Breast epithelium (tissue), 4 donors: Measurements from ENCODE around the gene CCNL1. TPM values are rescaled to one million over a fixed set of nuclear protein-coding genes. Genes with fewer than 3 reads are reported as not detected.
A peak's percentile ranks its signal among the peaks of the same experiment; 100 is the strongest.

Source experiments
- DNase-seq, 2 donors: peaks; one replicate each; pipeline ENCODE4 v3.0.0-alpha.2; 2019; ENCODE audit warnings: low spot score in 2 of 2
- H3K27ac ChIP-seq, 2 donors: fragments of 200-600 bp; sonication (generic) in 1 of 2; one replicate each; pipeline ENCODE4 v1.5.1; 2016 to 2019; ENCODE audit warnings: mild to moderate bottlenecking in 1 of 2
- H3K27me3 ChIP-seq, 2 donors: fragments of 200-600 bp; sonication (generic) in 1 of 2; one replicate each; pipeline versions ENCODE4 v1.5.1 to v1.6.0; 2017 to 2019; ENCODE audit warnings: control low read depth in 1 of 2, mild to moderate bottlenecking in 1 of 2
- H3K36me3 ChIP-seq: fragments of 200-600 bp; one replicate; pipeline ENCODE4 v1.5.1; 2019
- H3K4me1 ChIP-seq, 2 donors: fragments of 200-600 bp; sonication (generic); one replicate each; pipeline ENCODE4 v1.5.1; 2016 to 2019; ENCODE audit warnings: control low read depth in 1 of 2
- H3K4me3 ChIP-seq, 3 donors: fragments of 200-600 bp; sonication (generic); 1 replicate in 2 of 3; 2 replicates in 1 of 3; pipeline ENCODE4 v1.5.1; 2016 to 2019; ENCODE audit warnings: mild to moderate bottlenecking in 3 of 3, moderate library complexity in 2 of 3
- H3K9me3 ChIP-seq, 2 donors: fragments of 200-600 bp; sonication (generic) in 1 of 2; one replicate each; pipeline ENCODE4 v1.5.1; 2016 to 2019; ENCODE audit warnings: control low read depth in 1 of 2
- POLR2A ChIP-seq: fragments of 450-650 bp; IDR thresholded peaks from one replicate; pipeline ENCODE4 v1.6.1; 2016; ENCODE audit warnings: antibody characterized with exemption, mild to moderate bottlenecking, moderate library complexity
- POLR2AphosphoS5 ChIP-seq, 3 donors: sonication (generic); formaldehyde crosslinking; IDR thresholded peaks; one replicate each; pipeline ENCODE4 v1.6.1; 2017; ENCODE audit warnings: antibody characterized with exemption in 3 of 3
- intact Hi-C: fragments of 100-400 bp; cut with DNase I; formaldehyde crosslinking; loops from one replicate; pipeline ENCODE4 v1.15.1; 2023; ENCODE audit warnings: low total_unique reads
- total RNA-seq, 3 donors: library from RNA; depleted of rRNA; stranded (reverse); fragments of >200 nt; gene quantifications; one replicate each; pipeline ENCODE4 v1.1.0, GENCODE V29; 2016
- TF ChIP-seq, protein P1 (sequence below), 3 donors: fragments of 450-650 bp; IDR thresholded peaks; one replicate each; pipeline ENCODE4 v1.5.1; 2016 to 2017; ENCODE audit warnings: antibody characterized with exemption in 3 of 3, mild to moderate bottlenecking in 3 of 3, moderate library complexity in 3 of 3

CCNL1 gene
- total RNA-seq, 3 donors from 2014 or later, result 270 to 573 (median 300) TPM

DNA sequence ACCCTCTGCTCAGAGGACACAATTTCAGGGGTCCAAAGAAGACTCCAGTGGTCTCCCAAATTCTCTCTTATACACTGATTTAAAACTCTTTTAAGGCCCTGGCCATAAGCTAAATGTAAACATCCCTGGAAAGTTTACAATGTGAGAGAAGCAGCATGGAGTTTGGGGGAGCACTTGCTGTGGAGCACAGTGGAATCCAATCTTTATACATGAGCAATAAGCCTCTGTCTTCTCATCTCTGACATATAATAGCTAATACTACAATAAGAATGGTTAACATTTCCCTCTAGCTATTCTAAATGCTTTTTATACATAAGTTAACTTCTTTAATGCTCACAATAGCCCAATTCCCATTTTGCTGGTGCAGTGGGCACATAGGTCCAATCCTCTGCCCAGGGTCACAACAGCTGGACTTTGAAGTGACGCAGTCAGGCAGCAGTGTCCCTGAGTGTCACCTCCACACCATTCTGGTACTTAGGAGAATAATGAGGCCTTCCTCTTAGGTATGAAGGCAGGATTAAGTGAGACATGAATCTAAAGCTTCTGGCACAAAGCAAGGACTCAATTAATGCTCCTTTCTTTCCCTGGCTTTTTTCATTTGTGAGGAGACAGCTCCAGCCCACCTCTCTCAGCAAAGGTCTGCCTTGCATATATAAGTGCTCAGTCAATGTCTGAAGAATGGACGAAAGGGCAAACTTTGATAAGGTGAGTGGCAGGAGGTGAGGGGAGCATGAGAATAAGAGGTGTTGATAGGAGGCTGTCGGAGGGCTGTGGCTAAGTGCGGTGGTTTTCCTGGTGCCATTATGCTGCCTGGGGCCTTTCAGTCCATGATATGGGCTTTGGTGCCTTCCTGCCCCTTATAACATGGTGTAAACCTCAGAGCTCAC, 26.3 kb downstream of the CCNL1 start:
- no peak for DNase-seq
- Histone ChIP-seq H3K9me3 (no peaks in the 10 kb centered on the region), H3K4me3 (no peak overlapping the region), H3K4me1 (peaks cover 4 to 12% of the 10 kb centered on the region in 2 donors), H3K27ac (peak overlapping the region; percentile 4 to 58), H3K27me3 (no peaks in the 10 kb centered on the region), H3K36me3 (no peaks in the 10 kb centered on the region)
- TF ChIP-seq POLR2AphosphoS5 (IDR thresholded peaks at IDR 0.05), result no peak
- TF ChIP-seq, protein P1, sequence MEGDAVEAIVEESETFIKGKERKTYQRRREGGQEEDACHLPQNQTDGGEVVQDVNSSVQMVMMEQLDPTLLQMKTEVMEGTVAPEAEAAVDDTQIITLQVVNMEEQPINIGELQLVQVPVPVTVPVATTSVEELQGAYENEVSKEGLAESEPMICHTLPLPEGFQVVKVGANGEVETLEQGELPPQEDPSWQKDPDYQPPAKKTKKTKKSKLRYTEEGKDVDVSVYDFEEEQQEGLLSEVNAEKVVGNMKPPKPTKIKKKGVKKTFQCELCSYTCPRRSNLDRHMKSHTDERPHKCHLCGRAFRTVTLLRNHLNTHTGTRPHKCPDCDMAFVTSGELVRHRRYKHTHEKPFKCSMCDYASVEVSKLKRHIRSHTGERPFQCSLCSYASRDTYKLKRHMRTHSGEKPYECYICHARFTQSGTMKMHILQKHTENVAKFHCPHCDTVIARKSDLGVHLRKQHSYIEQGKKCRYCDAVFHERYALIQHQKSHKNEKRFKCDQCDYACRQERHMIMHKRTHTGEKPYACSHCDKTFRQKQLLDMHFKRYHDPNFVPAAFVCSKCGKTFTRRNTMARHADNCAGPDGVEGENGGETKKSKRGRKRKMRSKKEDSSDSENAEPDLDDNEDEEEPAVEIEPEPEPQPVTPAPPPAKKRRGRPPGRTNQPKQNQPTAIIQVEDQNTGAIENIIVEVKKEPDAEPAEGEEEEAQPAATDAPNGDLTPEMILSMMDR (IDR thresholded peaks at IDR 0.05), result no peak
- TF ChIP-seq POLR2A, result no peak
- intact Hi-C loops, result no loop called here

DNA sequence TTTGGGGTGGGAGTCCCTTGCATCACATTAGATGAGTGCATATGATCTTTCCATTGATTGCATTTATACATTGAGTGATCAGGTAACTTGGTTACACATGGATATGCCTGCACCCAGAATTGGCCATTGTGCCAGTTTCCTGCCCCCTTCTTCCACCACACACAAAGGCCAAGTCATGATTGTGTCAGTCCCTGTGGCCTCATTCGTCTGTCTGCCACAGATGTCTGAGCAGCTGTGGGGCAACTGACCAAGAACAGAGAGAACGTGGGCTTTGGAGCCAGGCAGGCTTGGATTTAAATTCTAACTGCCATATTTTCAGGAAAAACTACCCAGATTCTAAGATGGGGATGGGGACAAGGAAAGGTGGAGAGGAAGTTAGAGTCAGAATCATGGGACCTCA, 27.0 kb downstream of the CCNL1 start:
- peak overlapping the region in 1 of 2 donors; percentile 30 for H3K27ac ChIP-seq
- intact Hi-C loops, result no loop called here
- H3K36me3 ChIP-seq, result no peaks in the 10 kb centered on the region
- no peak for TF ChIP-seq POLR2A
- H3K9me3 ChIP-seq, result no peaks in the 10 kb centered on the region
- H3K4me3 ChIP-seq, result no peak overlapping the region
- H3K27me3 ChIP-seq, result no peaks in the 10 kb centered on the region
- H3K4me1 ChIP-seq, result peaks cover 4 to 17% of the 10 kb centered on the region in 2 donors
- no peak for DNase-seq

DNA sequence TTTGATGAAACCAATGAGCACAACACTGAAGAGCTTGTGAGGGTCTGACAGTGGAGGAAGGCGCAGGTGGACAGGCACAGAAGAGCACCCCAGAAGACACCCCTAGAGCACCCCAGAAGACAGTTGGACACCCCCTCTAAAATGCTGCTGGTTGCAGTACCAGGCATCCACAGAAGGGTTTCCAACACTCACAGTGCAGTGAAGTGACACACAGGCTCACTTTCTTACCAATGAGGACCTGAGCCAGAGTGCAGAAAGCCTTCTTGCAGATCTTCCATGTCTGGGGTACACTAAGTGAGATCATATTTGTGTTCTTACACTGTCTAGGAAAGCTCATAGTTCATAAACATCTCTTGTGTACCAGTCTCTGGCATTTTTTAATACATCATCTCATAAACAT, 27.6 kb downstream of the CCNL1 start:
- Histone ChIP-seq H3K36me3 (no peaks in the 10 kb centered on the region), H3K4me3 (no peak overlapping the region), H3K9me3 (no peaks in the 10 kb centered on the region), H3K27me3 (no peaks in the 10 kb centered on the region), H3K27ac (peak overlapping the region in 1 of 2 donors; percentile 96), H3K4me1 (peaks cover 4 to 17% of the 10 kb centered on the region in 2 donors)
- DNase-seq, result no peak
- intact Hi-C loops, result no loop called here
- TF ChIP-seq POLR2AphosphoS5 (IDR thresholded peaks at IDR 0.05), result no peak
- TF ChIP-seq POLR2A, result no peak
- TF ChIP-seq, protein P1 (IDR thresholded peaks at IDR 0.05), result no peak

DNA sequence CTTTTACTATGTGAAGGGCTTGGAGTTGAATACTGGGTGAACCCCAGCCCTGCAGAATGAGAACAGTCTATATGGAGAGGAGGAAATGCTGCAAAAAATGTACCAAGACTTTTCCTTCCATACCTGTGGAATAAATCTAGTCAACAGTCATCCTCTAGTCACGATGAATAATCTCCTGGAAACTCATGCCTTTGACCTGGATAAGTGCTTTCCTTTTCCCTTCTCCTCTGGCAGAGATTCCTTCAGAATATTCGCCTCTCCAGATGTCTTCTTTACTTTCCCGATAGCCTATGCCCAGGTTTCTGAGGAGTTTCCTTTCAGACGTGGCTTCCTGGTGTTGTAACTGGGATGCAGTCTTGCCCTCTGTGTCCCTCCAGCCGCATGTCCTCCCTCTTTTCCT, 28.1 kb downstream of the CCNL1 start:
- no peak overlapping the region for H3K4me3 ChIP-seq
- TF ChIP-seq POLR2A, result no peak
- TF ChIP-seq POLR2AphosphoS5 (IDR thresholded peaks at IDR 0.05), result no peak
- TF ChIP-seq, protein P1 (IDR thresholded peaks at IDR 0.05), result no peak
- H3K9me3 ChIP-seq, result no peaks in the 10 kb centered on the region
- H3K36me3 ChIP-seq, result no peaks in the 10 kb centered on the region
- peak overlapping the region; percentile 96 for H3K27ac ChIP-seq
- DNase-seq, result no peak
- peaks cover 4 to 13% of the 10 kb centered on the region in 2 donors for H3K4me1 ChIP-seq
- intact Hi-C loops, result loop anchor here (2.0 kb wide), 1 partner anchor 977 kb away; no protein-coding TSS in a partner anchor
- H3K27me3 ChIP-seq, result no peaks in the 10 kb centered on the region

DNA sequence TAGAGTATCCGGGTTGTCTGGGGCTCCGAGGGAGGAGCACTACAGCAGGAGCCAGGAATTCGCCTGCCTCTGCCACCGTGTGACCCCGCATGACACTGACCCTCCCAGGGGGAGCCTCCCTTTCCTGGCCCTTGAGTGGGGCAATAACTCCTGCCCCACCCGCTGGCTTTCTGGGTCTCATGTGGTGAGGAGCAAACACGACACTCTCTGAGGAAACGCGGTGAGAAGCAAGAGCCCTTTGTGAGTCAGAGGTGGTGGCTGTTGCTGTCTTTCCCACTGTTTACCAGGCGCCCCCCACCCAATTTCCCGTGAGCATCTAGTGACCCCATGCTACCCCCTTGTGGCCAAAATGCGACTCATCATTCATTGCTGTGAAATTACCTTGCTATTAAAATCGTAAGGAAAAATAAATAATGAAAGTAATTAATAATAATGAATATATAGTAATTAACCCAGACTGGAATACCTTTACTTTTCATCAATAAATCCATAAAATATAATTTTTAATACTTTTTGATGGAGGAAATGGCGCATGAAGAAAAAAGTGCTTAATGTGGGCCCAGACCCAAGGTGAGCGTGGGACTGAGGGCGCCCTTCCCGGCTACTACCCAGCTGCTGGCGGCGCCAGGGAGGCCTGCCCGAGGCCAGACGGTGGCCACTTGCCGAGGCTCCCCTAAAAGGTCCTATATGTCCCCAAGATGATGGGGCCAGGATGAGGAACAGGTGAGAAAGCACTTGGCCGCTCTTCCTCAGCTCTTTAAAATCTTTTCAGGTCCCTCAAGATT, 29.3 kb downstream of the CCNL1 start:
- Histone ChIP-seq H3K27me3 (no peaks in the 10 kb centered on the region), H3K9me3 (no peaks in the 10 kb centered on the region), H3K4me3 (peak overlapping the region in 2 of 3 donors; percentile 39 to 58), H3K4me1 (peaks cover 0 to 13% of the 10 kb centered on the region in 2 donors), H3K36me3 (no peaks in the 10 kb centered on the region), H3K27ac (peak overlapping the region; percentile 96)
- no peak for TF ChIP-seq POLR2A
- TF ChIP-seq POLR2AphosphoS5 (IDR thresholded peaks at IDR 0.05), result no peak
- TF ChIP-seq, protein P1 (IDR thresholded peaks at IDR 0.05), result peak; percentile 66 to 72 (median 67)
- peak; percentile 60 to 67 for DNase-seq
- intact Hi-C loops, result loop anchor here (2.0 kb wide), 1 partner anchor 976 kb away; no protein-coding TSS in a partner anchor
